Kidney epithelial cell (primary cell): ENCODE measurements around the gene RASSF10. TPM values are rescaled to one million over a fixed set of nuclear protein-coding genes. Genes with fewer than 3 reads are reported as not detected.

Experiments used
- DNase-seq: peaks from one replicate; pipeline ENCODE4 v3.0.0-alpha.2; 2010; ENCODE audit warnings: low read depth
- H3K27me3 ChIP-seq: 2 replicates; pipeline ENCODE4 v1.6.0; 2011; ENCODE audit warnings: low read length; ENCODE audit not compliant: control insufficient read depth, insufficient read depth
- H3K36me3 ChIP-seq: 2 replicates; pipeline ENCODE4 v1.5.1; 2011; ENCODE audit warnings: low read length; ENCODE audit not compliant: control insufficient read depth, insufficient read depth
- H3K4me3 ChIP-seq: 2 replicates; pipeline ENCODE4 v1.5.1; 2011; ENCODE audit warnings: low read depth, mild to moderate bottlenecking, control low read depth, low read length
- CTCF ChIP-seq: IDR thresholded peaks from 2 replicates; pipeline ENCODE4 v1.5.1; 2011; ENCODE audit warnings: mild to moderate bottlenecking, moderate library complexity, low read length, control low read depth, inconsistent platforms; ENCODE audit not compliant: insufficient read depth, poor library complexity, severe bottlenecking
- total RNA-seq: library from RNA; depleted of rRNA; stranded (reverse); fragments of >200 nt; gene quantifications from 2 replicates; pipeline ENCODE4 v1.2.3, GENCODE V29; 2015

RASSF10 gene
- total RNA-seq, 1 donor from 2014 or later, result 3.5 TPM

GRCh38 chr11:13016415-13016814 lies 7.3 kb downstream of the RASSF10 start:
- DNase-seq, result no peak
- H3K36me3 ChIP-seq, result no peaks in the 10 kb centered on the region
- H3K4me3 ChIP-seq, result no peak overlapping the region

GRCh38 chr11:13019313-13019712 lies 10.2 kb downstream of the RASSF10 start:
- no peak for DNase-seq
- H3K4me3 ChIP-seq, result no peak overlapping the region
- TF ChIP-seq CTCF, result no peak

More at GRCh38 chr11:13016415-13016814, 7.3 kb downstream of the RASSF10 start:
- H3K27me3 ChIP-seq, result no peaks in the 10 kb centered on the region
- no peak for TF ChIP-seq CTCF

GRCh38 chr11:13023423-13023822 lies 14.3 kb downstream of the RASSF10 start:
- DNase-seq, result no peak
- no peak for TF ChIP-seq CTCF
- Histone ChIP-seq H3K4me3 (no peak overlapping the region), H3K36me3 (no peaks in the 10 kb centered on the region), H3K27me3 (no peaks in the 10 kb centered on the region)

More at GRCh38 chr11:13019313-13019712, 10.2 kb downstream of the RASSF10 start:
- H3K27me3 ChIP-seq, result no peaks in the 10 kb centered on the region
- H3K36me3 ChIP-seq, result no peaks in the 10 kb centered on the region

GRCh38 chr11:13026722-13027121 lies 17.6 kb downstream of the RASSF10 start:
- H3K27me3 ChIP-seq, result no peaks in the 10 kb centered on the region
- H3K36me3 ChIP-seq, result no peaks in the 10 kb centered on the region
- TF ChIP-seq CTCF, result no peak
- no peak for DNase-seq
- no peak overlapping the region for H3K4me3 ChIP-seq

GRCh38 chr11:13028322-13028721 lies 19.2 kb downstream of the RASSF10 start:
- Histone ChIP-seq H3K4me3 (no peak overlapping the region), H3K27me3 (no peaks in the 10 kb centered on the region), H3K36me3 (no peaks in the 10 kb centered on the region)
- no peak for TF ChIP-seq CTCF
- no peak for DNase-seq

GRCh38 chr11:13029872-13030271 lies 20.8 kb downstream of the RASSF10 start:
- no peak overlapping the region for H3K4me3 ChIP-seq
- no peaks in the 10 kb centered on the region for H3K27me3 ChIP-seq
- no peak for TF ChIP-seq CTCF
- H3K36me3 ChIP-seq, result no peaks in the 10 kb centered on the region
- no peak for DNase-seq
